NCI-H345 treated with DMSO at 0.1 percent for 48 hours (cell line): ENCODE measurements around the gene XIRP1.

ENCODE experiments used
- DNase-seq: peaks from one replicate; lab custom pipeline; 2025; ENCODE audit not compliant: unreplicated experiment; lab: John Stamatoyannopoulos, UW

The XIRP1 gene

DNA sequence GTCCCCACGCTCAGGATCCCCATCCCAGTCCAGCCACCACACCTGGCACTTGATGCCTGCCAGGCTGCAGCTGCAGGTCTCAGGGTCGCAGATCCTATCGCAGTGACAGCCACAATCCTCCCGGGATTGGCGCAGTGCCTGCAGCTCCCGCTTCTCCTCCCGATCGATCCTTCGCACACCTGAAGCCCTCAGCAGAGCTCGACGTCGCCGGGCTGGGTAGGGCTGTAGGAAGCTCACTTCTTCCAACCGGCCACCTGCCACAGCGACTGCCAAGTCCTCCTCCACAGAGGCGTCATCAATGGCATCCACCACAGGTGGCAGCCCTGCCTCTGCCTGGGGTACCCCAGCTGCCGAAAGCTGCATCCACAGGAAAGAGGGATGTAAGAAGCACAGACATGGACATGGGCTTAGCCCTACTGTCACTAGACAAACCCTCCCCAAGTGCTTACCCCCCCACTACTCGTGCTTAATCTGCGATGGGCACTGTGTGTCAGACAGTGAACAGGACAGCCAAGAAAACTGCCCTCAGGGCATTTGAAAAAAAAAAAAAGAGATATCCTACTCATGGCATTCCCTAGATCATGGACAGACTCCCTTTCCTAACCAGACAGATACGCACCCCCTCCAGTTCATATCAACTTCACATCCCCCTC is 48.2 kb downstream of the XIRP1 start:
- DNase-seq = peak; percentile 57

DNA sequence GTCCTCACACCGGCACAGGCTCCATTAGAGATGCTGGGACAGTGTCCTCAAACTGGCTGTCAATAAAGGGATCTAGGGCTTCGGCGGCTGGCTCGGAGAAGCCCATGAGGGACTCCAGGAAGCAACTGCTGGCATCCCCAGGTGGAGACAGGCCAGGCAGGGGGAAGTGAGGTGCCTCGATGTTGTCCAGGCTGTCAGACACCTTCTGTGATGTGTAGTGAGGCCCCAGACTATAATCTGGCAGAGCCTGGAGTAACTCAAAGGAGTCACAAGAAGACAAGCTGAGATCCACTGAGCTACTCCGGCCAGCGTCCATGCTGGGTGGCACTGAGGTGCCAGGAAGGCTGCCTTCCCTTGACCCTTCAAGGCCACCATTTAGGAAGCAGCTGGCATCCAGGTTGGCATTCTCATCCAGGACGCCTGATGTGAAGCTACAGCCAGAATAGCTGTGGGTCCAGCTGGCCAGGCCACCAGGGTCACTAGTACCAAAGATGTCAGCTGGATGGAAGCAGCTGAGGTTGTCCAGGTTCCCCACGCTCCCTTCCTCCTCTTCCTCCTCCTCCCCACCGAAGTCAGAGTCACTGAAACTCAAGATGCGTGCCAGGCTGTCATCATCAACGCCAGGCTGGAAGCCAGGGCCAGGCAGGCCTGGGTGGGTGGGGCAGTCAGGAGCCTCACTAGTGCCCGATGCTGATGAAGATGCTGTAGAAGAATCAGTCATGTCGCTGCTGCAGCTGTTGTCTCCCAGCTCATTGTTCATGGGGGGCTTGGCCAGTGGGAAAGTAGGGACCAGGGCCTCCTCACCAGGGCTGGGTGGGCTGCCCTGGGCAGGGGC is 49.1 kb downstream of the XIRP1 start:
- DNase-seq = no peak

DNA sequence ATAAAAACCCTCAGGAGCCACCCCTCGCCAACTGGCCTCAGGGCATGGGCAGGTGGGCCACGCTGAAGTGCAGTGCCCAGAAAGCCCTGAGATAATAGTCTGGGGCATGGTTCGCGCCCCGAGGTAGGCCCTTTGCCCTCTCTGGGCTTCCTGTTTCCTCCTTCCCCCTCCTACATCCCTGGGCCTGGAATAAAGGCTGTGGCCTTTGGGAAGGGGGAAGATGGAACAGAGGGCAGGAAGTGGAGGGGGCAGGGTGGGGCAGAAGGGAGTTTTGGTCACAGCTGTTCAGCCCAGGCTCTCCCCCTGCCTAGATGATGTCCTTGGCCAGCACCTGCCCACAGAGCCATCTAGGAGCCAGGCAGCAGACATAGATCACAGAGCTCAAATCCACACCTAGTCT is 50.3 kb downstream of the XIRP1 start:
- no peak for DNase-seq

DNA sequence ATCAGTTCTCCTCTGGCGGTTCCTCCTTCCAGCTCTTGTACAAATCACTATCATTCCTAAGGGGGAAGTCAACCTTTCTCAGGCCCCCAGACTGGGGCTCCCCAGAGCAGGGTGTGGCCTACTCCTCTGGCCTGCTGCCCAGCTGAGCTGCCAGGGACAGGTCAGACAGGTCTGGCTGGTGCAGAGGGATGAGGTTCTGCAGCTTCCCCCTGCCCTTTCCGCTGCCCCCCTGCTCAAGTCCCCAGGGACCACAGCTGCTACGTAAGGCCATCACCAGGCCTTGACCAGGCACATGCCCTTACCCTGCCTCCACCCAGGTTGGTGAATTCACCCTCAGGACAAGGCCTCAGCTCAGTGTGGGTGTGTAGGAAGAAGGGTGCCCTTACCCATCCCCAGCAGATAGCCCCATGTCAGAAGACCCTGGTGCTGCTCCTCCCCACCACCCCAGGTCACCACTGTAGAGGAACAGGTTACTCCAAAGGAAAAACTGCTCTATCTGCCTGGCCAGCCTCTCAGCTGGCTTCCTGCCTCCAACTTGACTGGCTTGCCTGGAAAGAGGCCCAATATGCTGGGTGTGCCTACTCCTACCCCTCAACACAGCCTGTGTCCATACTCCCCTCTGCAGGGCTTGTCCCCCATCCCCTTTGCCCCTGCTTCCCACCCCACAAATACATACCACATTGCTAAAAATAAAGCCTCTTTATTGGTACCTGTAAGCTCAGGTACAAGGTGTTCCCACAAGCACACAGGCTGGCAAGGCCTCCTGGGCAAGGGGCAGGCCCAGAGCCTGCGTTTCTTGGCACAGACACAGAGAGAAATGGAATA is 51.0 kb downstream of the XIRP1 start:
- DNase-seq = no peak

DNA sequence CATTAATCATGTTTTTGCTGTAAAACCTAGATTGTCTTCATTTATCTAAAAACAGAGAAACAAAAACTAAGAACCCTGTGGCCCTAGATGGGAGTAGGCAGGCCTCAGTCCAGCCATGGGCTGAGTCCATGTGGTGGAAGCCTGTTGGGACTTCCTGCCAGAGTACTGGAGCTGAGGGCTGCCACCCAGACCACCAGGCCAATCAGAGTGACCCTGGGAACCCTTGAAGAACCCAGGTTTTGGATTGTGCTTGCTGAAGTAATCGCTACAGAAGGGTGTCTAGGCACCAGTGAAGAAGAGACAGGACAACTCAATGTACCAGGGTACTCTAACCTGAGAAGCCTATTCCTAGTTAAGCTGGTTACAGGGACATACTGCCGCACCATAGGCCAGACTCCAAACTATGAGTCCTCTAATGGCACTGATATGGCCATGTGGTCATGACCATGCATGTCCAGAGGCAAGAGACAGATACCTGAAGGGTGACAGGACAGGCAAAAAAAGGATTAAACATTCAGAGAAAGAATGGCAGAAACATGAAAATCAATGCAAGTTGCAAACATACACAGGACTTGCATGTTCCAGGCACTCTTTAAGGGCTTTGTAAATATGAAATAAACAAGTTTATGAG is 51.9 kb downstream of the XIRP1 start:
- no peak for DNase-seq

DNA sequence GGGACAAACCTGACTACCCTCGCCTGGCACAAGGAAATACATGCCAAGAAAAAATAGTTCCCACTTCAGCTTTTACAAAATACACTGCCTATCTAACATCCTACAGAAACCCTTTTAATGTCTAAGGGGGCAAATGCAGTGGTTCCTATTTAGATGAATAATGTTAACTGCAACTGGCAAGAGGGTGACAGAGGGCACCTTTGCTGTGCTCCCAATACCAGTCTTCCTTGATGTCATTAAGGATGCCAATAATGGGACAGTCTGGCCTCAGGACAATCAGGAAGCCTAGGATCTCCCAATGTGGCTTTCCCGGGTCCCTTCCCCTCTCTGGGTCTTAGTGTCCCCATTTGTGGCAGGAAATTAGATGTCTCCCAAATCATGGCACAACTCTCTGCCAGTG is 53.0 kb downstream of the XIRP1 start:
- no peak for DNase-seq

DNA sequence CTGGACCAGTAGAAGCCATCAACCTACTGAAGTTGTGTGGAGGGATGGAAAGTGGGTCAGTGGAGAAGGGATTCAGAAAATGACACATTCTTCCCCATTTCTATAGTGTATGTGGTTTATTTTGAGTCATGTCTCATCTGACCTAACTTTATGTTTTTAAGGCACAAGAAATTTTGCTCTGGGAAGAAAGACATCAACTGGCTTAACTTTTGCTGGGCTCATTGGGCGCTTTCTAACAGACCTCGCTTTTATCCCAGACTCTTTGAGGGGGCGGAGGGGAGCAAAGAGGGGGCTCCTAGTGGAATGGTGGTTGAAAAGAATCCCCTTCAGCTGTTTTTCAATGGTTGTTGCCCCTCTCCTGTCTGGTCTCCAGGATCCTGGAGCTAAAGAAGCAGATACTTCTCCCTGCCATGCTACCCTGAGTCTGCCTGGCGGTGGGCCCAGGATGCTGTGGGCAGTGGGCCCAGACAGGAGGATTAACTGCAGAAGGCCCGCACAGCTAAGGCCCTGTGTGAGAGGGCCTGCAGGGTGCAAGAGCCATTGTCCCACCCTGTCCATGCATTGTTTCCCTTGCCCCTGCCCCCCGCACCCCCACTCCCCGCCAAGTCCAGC is 53.5 kb downstream of the XIRP1 start:
- no peak for DNase-seq

DNA sequence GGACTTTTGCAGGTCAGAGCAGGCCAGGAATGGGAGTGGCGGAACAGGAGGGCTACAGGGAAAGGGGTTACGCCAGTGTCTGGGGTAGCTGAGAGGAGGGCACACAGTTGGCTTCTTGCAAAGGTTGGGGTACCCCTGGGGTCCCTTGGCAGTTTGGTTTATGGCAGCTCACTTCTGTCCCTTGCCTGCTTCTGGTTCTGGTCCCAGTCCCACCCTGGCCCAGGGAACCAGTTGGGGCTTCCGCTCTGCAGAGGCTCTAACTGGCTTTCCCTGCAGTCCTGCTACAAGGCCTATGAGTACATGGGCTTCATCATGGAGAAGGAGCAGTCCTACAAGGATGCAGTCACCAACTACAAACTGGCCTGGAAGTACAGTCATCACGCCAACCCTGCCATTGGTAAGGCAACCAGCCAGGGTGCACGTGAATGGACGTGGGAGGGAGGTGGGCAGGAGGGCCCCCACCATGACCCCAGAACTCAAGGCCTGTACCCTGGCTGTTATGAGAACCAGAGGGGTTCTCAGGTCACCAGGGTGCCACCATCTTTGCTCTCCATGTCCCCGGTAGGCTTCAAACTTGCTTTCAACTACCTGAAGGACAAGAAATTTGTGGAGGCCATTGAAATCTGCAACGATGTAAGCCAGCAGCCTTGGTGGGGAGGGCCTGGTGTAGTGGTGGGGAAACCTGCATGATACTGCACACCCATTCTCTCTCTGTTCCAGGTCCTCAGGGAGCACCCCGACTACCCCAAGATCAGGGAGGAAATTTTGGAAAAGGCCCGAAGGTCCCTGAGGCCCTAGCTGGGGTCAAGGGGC is 54.2 kb downstream of the XIRP1 start:
- no peak for DNase-seq

DNA sequence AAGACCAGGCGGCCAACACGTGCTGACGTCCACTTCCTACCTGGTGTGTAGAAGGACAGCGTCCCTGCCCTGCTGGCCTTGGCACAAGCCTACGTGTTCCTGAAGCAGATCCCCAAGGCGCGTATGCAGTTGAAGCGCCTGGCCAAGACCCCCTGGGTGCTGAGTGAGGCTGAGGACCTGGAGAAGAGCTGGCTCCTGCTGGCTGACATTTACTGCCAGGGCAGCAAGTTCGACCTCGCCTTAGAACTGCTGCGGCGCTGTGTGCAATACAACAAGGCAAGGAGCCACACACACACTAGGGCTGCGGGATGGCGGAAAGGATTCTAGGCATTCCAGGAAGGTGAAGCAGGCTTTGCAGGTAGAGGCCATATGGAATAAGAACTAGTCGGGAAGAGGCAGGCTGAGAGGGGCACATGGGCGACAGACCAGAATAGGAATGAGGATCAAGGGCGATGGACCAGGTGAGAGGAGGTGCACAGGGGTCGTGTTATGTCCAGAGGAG is 54.9 kb downstream of the XIRP1 start:
- DNase-seq = no peak

DNA sequence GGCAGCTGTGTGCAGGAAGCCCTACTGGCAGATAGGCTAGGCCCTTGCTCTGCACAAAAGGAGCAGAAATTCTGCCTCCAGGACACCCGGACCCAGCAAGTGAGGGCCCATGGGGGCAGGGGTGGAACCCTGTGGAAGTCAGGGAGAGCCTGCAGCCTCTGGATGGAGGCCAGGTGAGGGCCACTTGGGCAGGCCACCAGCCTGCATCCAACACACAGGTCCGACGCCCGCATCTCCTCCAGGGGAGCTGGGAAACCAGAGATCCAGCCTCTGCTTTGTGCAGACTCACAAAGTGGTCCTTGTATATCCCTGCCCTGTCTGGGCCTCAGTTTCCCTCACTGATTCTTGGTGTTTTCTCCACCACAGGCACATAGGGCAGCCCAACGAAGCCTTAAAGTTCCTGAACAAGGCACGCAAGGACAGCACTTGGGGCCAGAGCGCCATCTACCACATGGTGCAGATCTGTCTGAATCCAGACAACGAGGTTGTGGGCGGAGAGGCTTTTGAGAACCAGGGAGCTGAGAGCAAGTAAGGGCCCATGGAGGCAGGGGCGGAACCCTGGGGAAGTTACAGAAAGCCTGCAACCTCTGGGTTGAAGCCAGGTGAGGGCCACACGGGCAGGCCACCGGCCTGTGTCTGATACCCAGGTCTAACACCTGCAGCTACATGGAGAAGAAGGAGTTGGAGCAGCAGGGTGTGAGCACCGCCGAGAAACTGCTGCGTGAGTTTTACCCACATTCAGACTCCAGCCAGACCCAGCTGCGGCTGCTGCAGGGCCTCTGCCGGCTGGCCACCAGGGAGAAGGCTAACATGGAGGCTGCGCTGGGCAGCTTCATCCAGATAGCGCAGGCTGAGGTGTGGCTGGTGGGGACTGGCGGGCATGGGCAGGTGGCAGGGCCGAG is 55.6 kb downstream of the XIRP1 start:
- DNase-seq = no peak

DNA sequence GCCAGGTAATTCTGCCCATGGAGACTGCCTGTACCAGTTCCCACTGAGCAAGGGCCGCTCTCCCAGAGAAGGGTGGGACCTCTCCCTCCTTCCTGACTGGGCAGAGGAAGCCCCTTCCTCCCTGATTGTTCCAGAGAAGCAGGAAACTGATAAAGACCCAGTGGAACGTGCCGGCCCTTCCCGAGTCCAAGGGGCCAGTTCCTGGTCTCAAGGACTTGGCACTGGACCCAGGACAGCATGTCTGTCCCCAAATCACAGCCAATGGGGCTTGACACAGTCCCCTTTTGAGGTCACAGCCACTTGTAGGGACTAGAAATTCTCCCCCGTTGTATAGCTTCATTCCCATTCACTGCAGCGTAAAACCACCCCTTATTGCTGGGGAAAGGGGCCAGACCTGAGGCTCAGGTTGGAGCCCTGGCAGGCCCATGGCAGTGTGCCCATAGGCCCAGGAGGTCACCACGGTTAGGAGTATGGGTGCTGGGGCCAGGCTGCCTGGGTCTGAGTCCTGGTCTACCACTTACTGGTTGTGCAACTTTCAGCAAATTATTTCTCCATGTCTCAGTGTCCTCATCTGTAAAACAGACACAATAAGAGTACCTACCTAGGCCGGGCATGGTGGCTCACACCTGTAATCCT is 57.1 kb downstream of the XIRP1 start:
- no peak for DNase-seq

DNA sequence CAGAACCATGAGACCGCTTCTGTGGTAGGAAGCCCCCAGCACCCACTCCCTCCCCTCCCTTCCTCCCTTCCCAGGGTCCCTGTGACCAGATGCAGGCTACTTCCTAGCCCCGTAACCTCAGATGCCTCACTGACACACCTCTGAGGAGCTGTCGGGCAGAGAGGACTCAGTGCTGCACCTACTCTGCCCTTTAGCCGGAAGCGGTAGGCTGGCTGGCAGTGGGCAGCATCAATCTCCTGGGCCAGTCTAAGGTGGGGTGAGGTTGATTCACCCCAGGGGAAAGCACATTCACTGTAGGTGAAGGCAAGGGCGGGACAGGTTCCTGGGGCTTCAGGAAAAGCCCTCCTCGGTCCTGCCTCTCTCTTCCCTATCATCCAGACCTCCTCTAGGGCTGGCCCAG is 58.1 kb downstream of the XIRP1 start:
- no peak for DNase-seq

DNA sequence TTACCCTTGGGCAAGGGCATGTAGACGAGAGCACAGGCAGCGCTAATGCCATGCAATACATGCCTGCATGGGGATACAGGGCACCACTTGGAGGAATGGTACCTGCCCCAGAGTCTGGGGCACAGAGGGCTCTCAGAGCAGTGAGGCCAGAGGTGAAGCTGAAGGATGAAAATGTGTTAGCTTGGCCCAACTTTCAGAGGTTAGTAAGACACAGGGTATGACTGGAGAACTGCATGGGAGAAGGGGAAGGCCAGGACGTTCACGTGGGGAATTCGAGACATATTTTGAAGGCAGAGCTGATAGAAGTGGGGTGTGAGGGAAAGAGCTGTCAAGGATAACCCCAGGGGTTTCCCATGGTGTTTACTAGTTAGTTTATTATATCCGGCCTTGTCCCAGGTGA is 58.6 kb downstream of the XIRP1 start:
- no peak for DNase-seq
